HG03432 (cell line): ENCODE data around the gene IL23R.
"Not testable (repeated sequence)": the region's sequence is repeated elsewhere in the genome, so short reads cannot be mapped to it uniquely, and the experiment has no call there.

ENCODE experiments used
- ATAC-seq: cut with Tn5 transposase; IDR thresholded peaks from one replicate; pipeline ENCODE4 v1.9.1; 2021; ENCODE audit warnings: mild to moderate bottlenecking, moderate library complexity; ENCODE audit not compliant: unreplicated experiment

IL23R gene

GRCh38 chr1:67191668-67192520, 25.6 kb downstream of the IL23R start:
- no peak for ATAC-seq

DNA sequence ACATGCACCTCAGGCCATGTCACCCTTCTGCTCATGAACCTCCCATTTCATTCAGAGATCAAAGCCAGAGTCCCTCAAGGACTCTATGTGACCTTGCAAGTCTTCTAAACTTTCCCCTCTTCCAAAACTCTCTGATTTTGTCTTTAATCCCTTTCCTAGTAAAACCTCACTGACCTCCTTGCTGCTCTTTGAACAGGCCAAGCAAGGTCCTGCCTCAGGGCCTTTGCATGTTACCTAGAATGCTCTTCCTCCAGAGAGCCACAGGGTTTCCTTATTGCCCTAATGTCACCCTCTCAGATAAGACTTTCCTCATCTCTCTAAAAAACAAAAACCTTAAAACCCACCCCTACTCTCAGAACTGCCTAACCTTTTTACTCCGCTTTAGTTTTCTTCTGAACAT, 26.6 kb downstream of the IL23R start:
- ATAC-seq: no peak

DNA sequence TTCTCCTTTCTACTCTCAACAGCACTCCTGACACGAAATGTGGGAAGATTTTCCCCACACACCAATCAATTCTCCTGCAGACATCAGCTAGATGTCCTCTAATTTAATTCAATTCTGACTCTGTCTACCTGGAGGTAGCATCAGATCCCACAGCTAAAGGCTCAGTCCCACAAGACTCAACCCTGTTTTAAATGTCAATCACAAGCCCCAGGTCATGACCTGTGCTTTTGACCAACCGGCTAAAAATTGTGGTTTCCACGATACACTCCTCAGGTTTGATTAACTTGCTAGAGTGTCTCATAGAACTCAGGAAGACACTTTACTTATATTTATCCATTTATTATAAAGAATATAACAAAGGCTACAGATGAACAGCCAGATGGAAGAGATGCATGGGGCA, 27.4 kb downstream of the IL23R start:
- ATAC-seq: no peak

GRCh38 chr1:67194209-67194863, 28.1 kb downstream of the IL23R start:
- peak; percentile 75 for ATAC-seq

- ATAC-seq: no peak
Measured at GRCh38 chr1:67200755-67201154, 34.5 kb downstream of the IL23R start.

DNA sequence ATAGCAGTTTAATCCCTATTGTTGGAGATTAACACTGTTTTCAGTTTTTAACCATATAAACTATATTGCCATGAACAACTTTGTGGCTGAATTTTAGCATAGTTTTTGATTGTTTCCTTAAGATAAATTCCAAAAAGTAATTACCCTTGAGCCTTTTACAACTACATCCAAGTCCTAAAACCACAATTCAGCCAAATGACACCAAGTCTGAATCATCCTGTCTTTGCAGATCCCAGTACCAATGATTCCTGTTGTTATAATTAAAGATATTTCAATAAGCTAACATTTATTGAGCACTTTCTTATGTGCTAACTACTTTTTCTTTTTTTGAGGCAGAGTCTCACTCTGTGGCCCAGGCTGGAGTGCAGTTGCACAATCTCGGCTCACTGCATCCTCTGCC, 35.6 kb downstream of the IL23R start:
- ATAC-seq: no peak

GRCh38 chr1:67204298-67204980, 38.2 kb downstream of the IL23R start:
- ATAC-seq: no peak

DNA sequence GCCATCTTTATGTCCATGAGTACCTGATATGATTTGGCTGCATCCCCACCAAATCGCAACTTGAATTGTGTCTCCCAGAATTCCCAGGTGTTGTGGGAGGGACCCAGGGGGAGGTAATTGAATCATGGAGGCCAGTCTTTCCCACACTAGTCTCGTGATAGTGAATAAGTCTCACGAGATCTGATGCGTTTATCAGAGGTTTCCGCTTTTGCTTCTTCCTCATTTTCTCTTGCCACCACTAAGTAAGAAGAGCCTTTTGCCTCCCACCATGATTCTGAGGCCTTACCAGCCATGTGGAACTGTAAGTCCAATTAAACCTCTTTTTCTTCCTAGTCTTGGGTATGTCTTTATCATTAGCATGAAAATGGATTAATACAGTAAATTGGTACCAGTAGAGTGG, 41.1 kb downstream of the IL23R start:
- not testable (repeated sequence) for ATAC-seq

- ATAC-seq: no peak
Measured at GRCh38 chr1:67208217-67208616, 42.0 kb downstream of the IL23R start.

DNA sequence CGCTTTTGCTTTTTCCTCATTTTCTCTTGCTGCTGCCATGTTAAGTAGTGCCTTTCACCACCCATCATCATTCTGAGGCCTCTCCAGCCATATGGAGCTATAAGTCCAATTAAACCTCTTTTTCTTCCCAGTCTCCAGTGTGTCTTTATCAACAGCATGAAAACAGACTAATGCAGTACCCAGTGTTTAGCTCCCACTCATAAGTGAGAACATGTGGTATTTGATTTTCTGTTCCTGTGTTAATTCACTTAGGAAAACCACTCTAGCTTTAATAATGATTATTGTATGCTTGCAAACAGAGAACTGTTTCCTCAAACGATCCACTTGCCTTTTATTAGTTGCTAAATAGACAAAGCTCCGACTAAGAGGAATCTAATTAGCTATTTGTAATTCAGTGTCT, 43.3 kb downstream of the IL23R start:
- ATAC-seq: no peak

- ATAC-seq: peak; percentile 20
Measured at GRCh38 chr1:67211589-67212563, 45.6 kb downstream of the IL23R start.

- ATAC-seq: no peak
Measured at GRCh38 chr1:67213164-67213563, 46.9 kb downstream of the IL23R start.

GRCh38 chr1:67213948-67214347, 47.7 kb downstream of the IL23R start:
- ATAC-seq: no peak

DNA sequence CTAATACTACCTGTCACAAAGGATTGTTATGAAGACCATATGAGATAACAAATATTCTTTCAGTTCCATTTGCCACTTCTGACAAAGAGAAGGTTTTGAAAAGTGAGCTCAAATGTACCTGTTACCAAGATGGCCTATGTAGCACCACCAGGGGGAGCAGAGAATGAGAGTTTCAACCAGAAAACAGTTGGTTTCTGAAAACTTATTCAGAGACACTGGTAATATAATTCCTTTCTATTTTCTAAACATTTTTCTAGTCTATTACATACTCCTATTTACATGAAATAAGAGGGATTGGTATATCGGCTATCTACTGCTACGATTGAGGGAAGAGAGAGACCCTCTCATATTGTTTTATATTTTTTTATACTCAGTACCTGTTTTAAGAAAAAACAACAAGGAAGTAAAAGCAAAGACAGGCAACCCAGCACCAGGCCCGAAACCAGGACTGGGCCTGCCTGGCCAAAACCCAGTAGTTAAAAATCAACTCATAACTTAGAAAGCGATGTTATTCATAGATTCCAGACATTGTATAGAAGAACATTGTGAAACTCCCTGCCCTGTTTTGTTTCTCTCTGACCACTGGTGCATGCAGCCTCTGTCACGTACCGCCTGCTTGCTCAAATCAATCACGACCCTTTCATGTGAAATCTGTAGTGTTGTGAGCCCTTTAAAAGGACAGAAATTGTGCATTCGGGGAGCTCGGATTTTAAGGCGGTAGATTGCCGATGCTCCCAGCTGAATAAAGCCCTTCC, 48.3 kb downstream of the IL23R start:
- peak; percentile 82 for ATAC-seq

DNA sequence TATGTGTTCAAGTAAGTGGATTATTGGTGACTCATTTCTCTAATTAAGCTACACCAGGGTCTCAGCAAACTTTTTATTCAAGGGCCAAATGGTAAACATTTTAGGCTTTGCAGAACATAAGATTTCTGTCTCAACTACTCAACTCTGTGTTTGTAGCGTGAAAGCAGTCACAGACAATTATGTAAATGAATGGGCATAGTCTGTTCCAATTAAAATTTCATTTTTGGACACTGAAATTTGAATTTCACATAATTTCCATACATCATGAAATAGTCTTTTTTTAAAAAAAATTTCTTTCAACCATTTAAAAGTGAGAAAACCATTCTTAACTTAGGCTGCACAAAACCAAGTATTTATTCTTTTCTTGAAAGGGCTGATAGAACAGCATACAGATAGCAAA, 50.1 kb downstream of the IL23R start:
- ATAC-seq: no peak

GRCh38 chr1:67217417-67217816, 51.2 kb downstream of the IL23R start:
- ATAC-seq: no peak

GRCh38 chr1:67217938-67218337, 51.7 kb downstream of the IL23R start:
- ATAC-seq: no peak

DNA sequence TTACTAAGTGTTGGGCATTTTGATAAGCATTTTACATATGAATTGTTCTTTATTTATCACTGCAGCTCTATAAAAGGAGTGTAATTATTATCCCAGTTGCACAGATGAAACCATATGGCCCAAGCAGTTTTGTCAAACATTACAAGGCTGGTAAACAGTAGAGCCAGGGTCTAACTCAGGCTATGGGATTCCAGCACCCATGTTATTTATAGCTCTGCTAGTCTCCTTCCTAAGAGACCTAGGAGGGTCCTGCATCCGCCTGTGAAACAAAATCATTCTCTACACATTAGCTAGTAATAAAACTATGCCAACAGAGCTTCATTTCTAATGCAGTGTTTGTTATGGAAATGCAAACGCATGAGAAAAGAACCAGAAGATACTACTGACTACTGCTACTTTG, 58.6 kb downstream of the IL23R start:
- ATAC-seq: no peak

- ATAC-seq: no peak
Measured at GRCh38 chr1:67226688-67227087, 60.4 kb downstream of the IL23R start.

DNA sequence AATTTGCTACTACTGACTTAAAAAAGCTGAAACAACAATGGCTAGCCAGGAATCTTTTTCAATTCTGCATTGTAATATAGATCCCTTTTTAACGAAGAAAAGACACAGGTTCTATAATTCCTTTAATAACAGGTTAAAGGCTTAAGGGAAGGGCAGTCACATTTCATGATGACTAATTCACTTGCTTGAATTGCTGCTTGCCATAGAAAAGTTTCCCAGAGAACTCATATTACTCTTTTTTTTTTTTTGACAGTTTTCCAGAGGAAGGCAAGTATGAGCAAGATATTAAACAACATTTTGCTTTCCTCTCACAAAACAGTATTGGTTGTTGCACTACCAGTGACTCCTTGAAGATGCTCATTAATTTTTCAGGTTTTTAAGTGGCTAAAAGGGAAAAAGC, 60.9 kb downstream of the IL23R start:
- ATAC-seq: no peak
